Adrenal gland (tissue), 5 donors: ENCODE measurements around the gene ABTB2.

Experiments used
- POLR2A ChIP-seq, 2 donors: fragments of 450-650 bp; IDR thresholded peaks; one replicate each; pipeline ENCODE4 v1.6.1; 2017; ENCODE audit warnings: antibody characterized with exemption in 2 of 2, mild to moderate bottlenecking in 2 of 2, moderate library complexity in 1 of 2
- TF ChIP-seq, protein P1 (sequence below), 6 experiments: fragments of 450-650 bp in 4 of 6; fragments of 200-600 bp in 2 of 6; sonication (generic) in 1 of 6; IDR thresholded peaks; 1 replicate in 5 of 6; 2 replicates in 1 of 6; pipeline versions ENCODE4 v1.5.1 to v1.8.0; 2016 to 2021; ENCODE audit warnings: antibody characterized with exemption in 6 of 6, mild to moderate bottlenecking in 2 of 6, moderate library complexity in 1 of 6
- donor health status: DM: no; HTN: no; CAD: no.

DNA sequence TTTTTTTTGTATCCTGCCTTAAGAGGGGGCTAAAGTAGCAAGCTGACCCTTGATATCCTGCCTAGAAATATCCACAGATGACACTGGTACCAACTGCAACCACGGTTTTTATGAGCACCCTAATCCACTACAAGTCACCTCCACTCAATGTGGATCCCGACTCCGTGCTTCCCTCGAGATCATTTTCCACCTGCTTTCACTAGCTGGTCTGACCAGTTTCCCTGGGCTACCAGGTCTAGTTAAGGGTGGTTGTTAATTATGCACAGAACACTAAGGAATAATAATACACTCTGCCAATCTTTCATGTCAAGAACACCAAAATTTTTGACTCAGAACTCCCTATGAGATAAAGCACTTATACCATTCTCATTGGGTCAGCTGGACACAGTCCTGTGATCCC is 82.3 kb downstream of the ABTB2 start:
- TF ChIP-seq, protein P1, sequence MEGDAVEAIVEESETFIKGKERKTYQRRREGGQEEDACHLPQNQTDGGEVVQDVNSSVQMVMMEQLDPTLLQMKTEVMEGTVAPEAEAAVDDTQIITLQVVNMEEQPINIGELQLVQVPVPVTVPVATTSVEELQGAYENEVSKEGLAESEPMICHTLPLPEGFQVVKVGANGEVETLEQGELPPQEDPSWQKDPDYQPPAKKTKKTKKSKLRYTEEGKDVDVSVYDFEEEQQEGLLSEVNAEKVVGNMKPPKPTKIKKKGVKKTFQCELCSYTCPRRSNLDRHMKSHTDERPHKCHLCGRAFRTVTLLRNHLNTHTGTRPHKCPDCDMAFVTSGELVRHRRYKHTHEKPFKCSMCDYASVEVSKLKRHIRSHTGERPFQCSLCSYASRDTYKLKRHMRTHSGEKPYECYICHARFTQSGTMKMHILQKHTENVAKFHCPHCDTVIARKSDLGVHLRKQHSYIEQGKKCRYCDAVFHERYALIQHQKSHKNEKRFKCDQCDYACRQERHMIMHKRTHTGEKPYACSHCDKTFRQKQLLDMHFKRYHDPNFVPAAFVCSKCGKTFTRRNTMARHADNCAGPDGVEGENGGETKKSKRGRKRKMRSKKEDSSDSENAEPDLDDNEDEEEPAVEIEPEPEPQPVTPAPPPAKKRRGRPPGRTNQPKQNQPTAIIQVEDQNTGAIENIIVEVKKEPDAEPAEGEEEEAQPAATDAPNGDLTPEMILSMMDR (IDR thresholded peaks at IDR 0.05), result no peak
- no peak for TF ChIP-seq POLR2A (IDR thresholded peaks at IDR 0.05)
